GM18520 (cell line): ENCODE measurements around the gene TDO2.

Experiments used
- ATAC-seq: cut with Tn5 transposase; IDR thresholded peaks from one replicate; pipeline ENCODE4 v1.9.1; 2021; ENCODE audit not compliant: unreplicated experiment

TDO2 gene

GRCh38 chr4:155952501-155952901, 49.0 kb downstream of the TDO2 start:
- no peak for ATAC-seq

DNA sequence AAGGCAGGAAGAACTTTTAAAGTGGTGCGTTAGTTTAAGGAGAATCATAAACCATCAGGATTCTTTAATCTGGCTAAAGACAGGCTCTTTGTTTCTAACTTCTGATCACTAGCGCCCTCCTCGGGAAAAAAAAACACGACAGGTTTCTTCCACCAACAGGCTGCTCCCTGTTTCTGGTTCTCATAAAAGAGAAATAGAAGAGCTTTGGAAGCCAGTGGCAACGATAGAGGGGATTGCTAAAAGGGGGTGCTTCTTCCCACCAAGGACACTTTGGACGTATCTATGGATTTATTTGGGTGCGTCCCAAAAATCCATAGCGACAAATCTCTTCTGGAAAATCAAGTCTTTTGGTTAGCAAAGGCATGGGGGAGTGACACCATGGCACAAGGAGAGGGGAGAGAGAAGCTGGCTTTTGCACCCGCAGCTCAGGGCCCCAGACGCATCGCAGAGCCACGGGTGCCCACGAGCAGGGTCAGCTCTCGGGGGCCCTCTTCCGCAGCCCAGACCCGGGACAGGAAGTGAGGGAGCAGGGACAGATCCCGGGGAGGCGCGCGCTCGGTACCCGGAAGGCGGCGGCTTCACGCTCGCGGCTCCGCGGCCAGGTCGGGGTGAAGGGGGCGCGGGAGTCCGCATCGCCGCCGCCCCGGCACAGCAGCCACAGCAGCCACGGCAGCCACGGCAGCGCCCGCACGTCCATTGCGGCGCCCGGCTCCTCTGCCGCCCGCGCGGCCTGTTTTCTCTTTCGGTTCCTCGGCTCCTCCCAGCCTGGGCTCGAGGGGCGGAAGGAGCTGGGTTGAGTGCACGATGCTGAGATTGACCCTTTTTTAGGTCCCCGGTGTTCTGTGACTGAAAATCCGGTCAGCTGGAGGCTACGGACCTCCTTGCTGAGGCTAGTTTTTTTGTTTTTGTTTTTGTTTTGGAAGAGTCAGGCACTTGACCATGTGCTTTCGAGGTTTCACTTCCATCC, 49.9 kb downstream of the TDO2 start, which contains the start of gene CTSO:
TSS of gene CTSO (minus strand) at position 716 of the 967 bp plus-strand sequence. CDS start at position 697, 19 bp downstream.
- peak; percentile 95 for ATAC-seq

DNA sequence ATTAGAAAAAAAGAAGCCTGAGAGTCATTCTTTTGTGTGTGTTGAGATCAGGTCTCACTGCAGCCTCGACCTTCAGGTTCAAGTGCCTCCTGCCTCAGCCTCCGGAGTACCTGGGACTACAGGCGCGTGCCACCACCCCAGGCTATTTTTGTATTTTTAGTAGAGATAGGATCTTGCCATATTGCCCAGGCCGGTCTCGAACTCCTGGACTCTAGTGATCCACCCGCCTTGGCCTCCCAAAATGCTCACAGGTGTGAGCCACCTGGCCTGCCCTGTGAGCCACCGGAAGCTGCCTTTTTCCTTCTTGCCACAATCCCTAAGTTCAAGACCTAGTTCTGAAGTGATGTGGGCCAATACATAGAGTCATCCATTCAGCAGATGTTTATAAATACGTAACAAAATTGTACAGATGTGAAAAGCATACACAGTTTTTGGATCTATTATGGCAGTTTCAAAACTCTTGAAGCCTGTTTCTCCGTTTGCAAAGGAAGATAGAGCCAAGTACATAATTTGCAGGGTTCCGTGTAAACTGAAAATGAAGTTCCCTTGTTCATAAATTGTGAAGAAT, 50.7 kb downstream of the TDO2 start:
- ATAC-seq = no peak

DNA sequence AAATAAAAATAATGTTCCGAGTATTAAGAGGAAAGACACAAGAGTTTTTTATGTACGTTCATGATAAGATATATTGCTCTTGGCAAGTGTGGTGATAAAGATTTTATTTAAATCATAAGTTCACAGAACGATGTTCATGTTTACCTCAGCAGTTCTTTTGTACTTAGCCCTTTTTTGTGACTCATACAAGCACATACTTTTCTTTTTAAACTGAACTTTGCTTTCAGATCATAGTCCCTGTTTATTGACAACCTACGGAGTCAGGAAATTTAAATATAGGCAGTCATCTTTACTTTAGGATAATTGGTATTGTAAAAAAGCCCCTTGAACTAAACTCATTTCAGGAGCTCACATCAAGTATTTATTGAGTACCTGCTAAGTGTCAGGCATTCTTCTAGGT, 51.4 kb downstream of the TDO2 start:
- ATAC-seq = no peak

- no peak for ATAC-seq
These were observed 53.0 kb downstream of the TDO2 start for GRCh38 chr4:155956461-155956860.

- no peak for ATAC-seq
These were observed 55.9 kb downstream of the TDO2 start for GRCh38 chr4:155959417-155959816.

DNA sequence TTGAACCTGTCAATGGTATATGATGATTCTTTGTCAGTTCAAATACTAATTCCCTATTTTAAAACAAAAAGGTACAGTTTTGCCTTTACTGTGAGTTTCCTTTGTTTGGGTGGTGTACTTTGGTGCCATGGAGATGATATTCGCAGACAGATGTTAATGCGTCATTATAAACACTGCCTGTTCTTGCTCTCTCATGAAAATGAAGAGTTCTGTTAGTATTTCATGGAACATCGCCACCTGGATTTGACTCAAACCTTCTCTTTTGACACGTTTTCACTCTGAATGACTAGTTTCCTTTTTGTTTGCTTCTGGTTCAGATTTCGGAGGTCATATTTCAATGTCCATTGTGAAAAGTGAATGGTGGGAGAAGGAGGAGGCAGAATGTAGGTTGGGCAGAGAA, 57.0 kb downstream of the TDO2 start:
- ATAC-seq = no peak

GRCh38 chr4:155961575-155961974, 58.1 kb downstream of the TDO2 start:
- ATAC-seq = no peak

GRCh38 chr4:155962767-155963166, 59.3 kb downstream of the TDO2 start:
- no peak for ATAC-seq

- no peak for ATAC-seq
These were observed 60.8 kb downstream of the TDO2 start for GRCh38 chr4:155964016-155964891.

GRCh38 chr4:155966171-155966570, 62.7 kb downstream of the TDO2 start:
- ATAC-seq = no peak

DNA sequence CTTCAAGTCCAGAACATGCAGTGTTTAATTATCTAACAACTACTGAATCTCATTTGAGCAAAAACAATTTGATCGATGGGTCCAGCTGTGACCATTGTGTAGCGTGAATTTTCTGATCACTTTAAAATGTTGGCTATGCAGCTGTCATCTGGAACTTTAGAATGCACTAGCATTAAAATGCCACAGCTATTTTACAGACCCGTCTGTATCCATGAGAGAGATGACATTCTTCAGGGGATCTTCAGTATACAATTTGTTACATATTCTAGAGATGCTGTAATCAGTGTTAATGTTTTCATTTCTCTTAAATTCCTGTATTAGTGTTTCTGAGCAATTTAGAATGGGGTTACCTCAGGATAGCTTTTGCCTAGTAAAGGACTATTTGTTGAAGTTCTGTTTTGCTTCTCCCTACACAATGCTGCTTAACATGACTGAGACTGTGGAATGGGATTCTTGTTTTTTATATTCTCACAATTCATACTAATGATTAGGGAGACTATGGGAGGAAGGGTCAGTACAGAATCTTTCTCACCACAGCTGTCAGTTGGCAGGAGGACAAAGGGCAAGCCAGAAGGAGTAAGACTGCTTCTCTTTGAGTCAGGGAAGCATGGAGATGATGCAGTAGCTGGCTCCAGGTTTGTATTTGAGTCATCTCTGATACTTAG, 63.4 kb downstream of the TDO2 start:
- ATAC-seq = no peak
